AG09309 (cell line): ENCODE measurements around the gene DNAH2.

Experiments
- DNase-seq: peaks from one replicate; pipeline ENCODE4 v3.0.0-alpha.2; 2010; ENCODE audit warnings: low read depth
- H3K4me3 ChIP-seq: 2 replicates; pipeline ENCODE4 v1.5.1; 2011; ENCODE audit warnings: mild to moderate bottlenecking, low read depth, low read length, moderate library complexity; ENCODE audit not compliant: control insufficient read depth
- TF ChIP-seq, protein P1 (sequence below): IDR thresholded peaks from 2 replicates; pipeline ENCODE4 v1.5.1; 2011; ENCODE audit warnings: mild to moderate bottlenecking, low read depth, low read length, inconsistent platforms; ENCODE audit not compliant: insufficient read depth, control insufficient read depth; ENCODE audit errors: missing control alignments

DNAH2 gene

DNA sequence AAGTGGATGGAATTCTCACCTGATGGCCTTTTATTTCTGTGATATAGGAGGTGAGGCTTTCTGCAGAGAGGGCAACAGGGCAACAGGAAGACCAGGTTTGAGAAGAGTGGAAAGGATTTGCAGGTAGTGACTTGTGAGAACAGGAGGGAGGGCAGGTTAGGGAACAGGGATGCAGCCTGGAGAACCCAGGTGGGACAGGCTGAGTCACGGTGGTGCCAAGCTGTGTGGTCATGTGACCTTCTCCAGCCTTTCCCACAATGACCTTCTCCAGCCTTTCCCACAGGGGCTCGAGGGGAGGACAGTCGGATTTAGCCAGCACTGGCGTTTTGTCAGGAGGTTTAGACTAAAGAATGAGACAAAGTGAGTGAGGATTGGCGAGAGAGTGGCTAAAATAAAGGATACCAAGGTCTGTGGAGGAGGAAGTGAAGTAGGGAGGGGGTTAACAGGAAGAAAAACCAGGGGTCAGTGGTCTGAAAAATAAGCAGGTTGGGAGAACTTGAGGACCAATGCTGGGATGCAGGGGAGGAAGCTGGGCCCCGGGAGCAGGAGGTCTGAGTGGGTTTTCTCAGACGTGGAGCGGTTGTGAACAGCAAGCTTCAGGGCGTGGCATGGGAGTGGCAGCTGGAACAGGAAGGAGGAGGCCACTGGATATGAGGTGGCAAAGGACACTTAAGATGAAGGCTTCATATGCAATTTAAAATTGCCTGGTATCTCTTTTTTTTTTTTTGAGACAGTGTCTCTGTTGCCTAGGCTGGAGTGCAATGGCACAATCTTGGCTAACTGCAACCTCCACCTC lies 37.7 kb downstream of the DNAH2 start:
- H3K4me3 ChIP-seq = no peak overlapping the region
- TF ChIP-seq, protein P1, sequence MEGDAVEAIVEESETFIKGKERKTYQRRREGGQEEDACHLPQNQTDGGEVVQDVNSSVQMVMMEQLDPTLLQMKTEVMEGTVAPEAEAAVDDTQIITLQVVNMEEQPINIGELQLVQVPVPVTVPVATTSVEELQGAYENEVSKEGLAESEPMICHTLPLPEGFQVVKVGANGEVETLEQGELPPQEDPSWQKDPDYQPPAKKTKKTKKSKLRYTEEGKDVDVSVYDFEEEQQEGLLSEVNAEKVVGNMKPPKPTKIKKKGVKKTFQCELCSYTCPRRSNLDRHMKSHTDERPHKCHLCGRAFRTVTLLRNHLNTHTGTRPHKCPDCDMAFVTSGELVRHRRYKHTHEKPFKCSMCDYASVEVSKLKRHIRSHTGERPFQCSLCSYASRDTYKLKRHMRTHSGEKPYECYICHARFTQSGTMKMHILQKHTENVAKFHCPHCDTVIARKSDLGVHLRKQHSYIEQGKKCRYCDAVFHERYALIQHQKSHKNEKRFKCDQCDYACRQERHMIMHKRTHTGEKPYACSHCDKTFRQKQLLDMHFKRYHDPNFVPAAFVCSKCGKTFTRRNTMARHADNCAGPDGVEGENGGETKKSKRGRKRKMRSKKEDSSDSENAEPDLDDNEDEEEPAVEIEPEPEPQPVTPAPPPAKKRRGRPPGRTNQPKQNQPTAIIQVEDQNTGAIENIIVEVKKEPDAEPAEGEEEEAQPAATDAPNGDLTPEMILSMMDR = no peak
- no peak for DNase-seq

DNA sequence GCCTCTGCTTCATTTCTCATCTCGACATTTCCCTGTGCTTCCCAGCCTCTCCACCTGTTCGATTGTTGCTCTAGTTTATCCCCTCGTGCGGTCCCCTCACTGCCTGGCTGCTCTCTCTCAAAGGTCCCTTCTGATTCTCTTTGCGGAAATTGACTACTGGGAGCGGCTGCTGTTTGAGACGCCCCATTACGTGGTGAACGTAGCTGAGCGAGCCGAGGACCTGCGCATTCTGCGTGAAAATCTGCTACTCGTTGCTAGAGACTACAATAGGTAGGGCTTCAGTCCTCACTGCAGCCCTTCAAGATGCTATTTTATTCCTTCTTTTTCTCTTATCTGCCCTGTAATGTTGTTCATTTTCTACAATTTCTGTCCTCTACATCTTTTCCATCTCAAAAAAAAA lies 39.4 kb downstream of the DNAH2 start:
- TF ChIP-seq, protein P1 = no peak
- DNase-seq = no peak
- no peak overlapping the region for H3K4me3 ChIP-seq

DNA sequence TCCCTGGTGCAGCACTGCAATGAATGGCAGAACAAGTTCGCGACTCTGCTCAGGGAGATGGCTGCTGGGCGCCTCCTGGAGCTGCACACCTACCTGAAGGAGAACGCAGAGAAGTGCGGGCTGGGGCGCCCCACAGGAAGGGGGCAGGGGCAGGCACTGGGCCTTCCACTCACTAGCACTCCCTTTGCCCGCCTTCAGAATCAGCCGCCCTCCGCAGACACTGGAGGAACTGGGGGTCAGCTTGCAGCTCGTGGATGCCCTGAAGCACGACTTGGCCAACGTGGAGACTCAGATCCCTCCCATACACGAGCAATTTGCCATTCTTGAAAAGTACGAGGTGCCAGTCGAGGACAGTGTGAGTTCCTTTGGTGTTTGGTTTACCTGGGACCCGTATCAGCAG lies 46.4 kb downstream of the DNAH2 start:
- H3K4me3 ChIP-seq = no peak overlapping the region
- TF ChIP-seq, protein P1 = no peak
- no peak for DNase-seq

DNA sequence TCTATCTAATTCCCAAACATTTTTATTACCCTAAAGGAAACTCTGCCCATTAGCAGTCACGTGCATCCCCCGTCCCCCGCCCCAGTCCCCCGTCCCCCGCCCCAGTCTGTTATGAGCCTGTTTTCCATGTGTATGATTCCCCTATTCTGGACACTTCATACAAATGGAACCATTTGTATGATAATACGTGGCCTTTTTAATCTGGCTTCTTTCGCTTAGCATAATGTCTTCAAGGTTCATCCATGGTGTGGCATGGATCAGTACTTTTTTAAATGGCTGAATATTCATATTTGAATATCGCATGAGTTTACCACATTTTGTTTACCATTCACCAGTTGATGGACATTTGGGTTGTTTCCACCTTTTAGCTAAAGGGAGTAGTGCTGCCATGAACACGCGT lies 49.5 kb downstream of the DNAH2 start:
- H3K4me3 ChIP-seq = no peak overlapping the region
- no peak for DNase-seq
- TF ChIP-seq, protein P1 = no peak

DNA sequence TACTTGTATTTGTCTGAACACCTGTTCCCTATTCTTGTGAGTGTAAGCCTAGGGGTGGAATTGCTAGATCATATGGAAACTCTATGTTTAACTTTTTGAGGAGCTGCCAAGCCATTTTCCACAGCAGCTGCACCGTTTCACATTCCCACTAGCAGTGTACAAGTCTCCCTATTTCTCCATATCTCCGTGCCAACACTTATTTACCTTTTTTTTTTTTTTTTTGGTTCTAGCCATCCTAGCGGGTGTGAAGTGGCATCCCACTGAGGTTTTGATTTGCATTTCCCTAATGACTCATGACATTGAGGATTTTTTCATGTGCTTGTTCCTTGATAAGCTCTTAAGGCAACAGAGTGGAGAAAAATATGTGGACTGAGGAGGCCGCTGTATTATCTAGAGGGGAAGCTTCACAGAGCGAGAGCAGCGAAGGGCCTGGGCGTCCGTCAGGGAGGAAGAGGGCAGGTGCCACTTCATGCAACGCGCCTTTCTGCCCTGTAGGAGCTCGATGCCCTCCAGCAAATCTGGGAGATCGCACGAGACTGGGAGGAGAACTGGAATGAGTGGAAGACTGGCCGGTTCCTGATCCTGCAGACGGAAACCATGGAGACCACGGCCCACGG lies 50.0 kb downstream of the DNAH2 start:
- no peak for DNase-seq
- no peak overlapping the region for H3K4me3 ChIP-seq
- TF ChIP-seq, protein P1 = no peak

DNA sequence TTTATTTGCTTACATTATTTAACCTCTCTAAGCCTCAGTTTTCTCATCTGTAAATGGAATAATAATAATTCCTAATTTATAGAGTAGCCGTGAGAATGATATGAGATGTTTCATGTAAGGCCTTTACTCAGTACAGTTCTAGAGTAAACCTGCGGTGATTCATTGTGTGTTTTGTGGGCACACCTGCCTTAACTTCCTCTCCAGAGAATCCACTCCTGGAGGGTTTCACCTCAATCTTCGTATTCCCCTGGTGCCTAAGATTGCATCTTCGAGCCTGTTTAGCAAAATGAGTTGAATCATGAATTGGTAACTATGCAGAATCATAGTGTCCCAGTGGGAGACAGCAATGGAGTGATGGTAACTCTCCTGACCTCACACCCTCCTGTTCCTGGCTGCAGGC lies 52.3 kb downstream of the DNAH2 start:
- no peak for DNase-seq
- no peak overlapping the region for H3K4me3 ChIP-seq
- TF ChIP-seq, protein P1 = no peak
